H1 (cell line): ENCODE data around the gene ADARB2. TPM values are rescaled to one million over a fixed set of nuclear protein-coding genes. Genes with fewer than 3 reads are reported as not detected.

ENCODE experiments used
- ASH2L ChIP-seq: fragments of 200-600, 300-600 bp; sonication (generic); IDR thresholded peaks from one replicate; pipeline ENCODE4 v1.7.1; 2017; ENCODE audit warnings: low read length
- BACH1 ChIP-seq: IDR thresholded peaks from 2 replicates; pipeline ENCODE4 v1.6.1; 2012; ENCODE audit warnings: low read length, improper control_type of control experiment
- BCL11A ChIP-seq, 2 experiments: IDR thresholded peaks; one replicate each; pipeline ENCODE4 v1.6.1; 2011; ENCODE audit warnings: low read depth in 2 of 2, low read length in 2 of 2, mild to moderate bottlenecking in 2 of 2
- CEBPB ChIP-seq: IDR thresholded peaks from 2 replicates; pipeline ENCODE4 v1.6.1; 2012; ENCODE audit warnings: low read depth, low read length
- CHD1 ChIP-seq: IDR thresholded peaks from 2 replicates; pipeline ENCODE4 v1.6.1; 2012; ENCODE audit warnings: low read depth, low read length, improper control_type of control experiment
- JUN ChIP-seq: IDR thresholded peaks from 2 replicates; pipeline ENCODE4 v1.6.1; 2011; ENCODE audit warnings: low read depth, mild to moderate bottlenecking, improper control_type of control experiment, low read length
- POLR2AphosphoS5 ChIP-seq: IDR thresholded peaks from 2 replicates; pipeline ENCODE4 v1.6.1; 2011; ENCODE audit warnings: low read depth, low read length
- RXRA ChIP-seq: IDR thresholded peaks from 2 replicates; pipeline ENCODE4 v1.6.1; 2011; ENCODE audit warnings: low read depth, mild to moderate bottlenecking, low read length, moderate library complexity; ENCODE audit not compliant: insufficient read depth
- SP1 ChIP-seq: IDR thresholded peaks from 2 replicates; pipeline ENCODE4 v1.6.1; 2011; ENCODE audit warnings: low read depth, low read length
- TAF1 ChIP-seq: IDR thresholded peaks from 2 replicates; pipeline ENCODE4 v1.6.1; 2011; ENCODE audit warnings: mild to moderate bottlenecking, low read depth, low read length
- TBP ChIP-seq: IDR thresholded peaks from 2 replicates; pipeline ENCODE4 v1.6.1; 2011; ENCODE audit warnings: low read depth, low read length, improper control_type of control experiment
- TEAD4 ChIP-seq: IDR thresholded peaks from 2 replicates; pipeline ENCODE4 v1.6.1; 2012; ENCODE audit warnings: low read depth, low read length, inconsistent platforms, mixed read lengths
- polyA plus RNA-seq, 7 experiments: library from polyadenylated mRNA; depleted of rRNA in 3 of 7; stranded (reverse) in 5 of 7; unstranded in 2 of 7; fragments of >200 nt in 5 of 7; fragments of 200-250 nt in 2 of 7; gene quantifications; 1 replicate in 5 of 7; 2 replicates in 1 of 7; 4 replicates in 1 of 7; pipeline versions ENCODE4 v1.2.1 to v1.2.3, GENCODE V29; 2011 to 2013; ENCODE audit warnings: missing spikeins in 2 of 7, mixed read lengths in 2 of 7
- total RNA-seq: library from RNA; stranded (reverse); fragmentation: NEBNext Ultra II Directional; extraction: Animal tissue kit (Norgen Biotek cat#: 25700); gene quantifications from 2 replicates; pipeline ENCODE4 v1.2.1, GENCODE V29; 2021
- TF ChIP-seq, protein P1 (sequence below): fragments of 300-600 bp; sonication (generic); IDR thresholded peaks from 2 replicates; pipeline ENCODE4 v1.7.1; 2012; ENCODE audit warnings: low read length, moderate library complexity, mild to moderate bottlenecking, inconsistent platforms; ENCODE audit not compliant: insufficient replicate concordance

ADARB2 gene
- total and polyA plus RNA-seq, 2 of the 8 experiments (the other 6 are each of a cell fraction or from before 2014, with no cell fraction given) = 2.2 to 2.8 TPM

DNA sequence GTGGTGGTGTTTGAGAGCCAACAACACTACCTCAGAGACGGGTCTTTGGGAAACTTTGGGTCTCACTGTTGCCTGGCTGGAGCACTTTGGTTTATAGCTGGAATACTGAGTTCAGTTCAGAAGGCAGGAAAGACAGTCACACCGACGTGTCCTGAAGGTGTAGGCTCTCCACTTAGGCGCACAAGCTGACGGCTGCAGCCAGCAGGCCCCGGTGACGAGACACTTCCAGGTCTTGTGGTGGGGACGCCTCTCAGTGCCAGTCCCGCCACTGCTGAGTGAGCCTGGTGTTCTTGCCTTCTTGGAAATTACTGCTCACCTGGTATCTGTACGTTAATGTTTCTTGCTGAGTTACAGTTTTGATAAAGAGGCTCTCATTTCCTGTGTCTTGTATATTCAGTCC is 607.1 kb downstream of the ADARB2 start (continued):
- TF ChIP-seq, protein P1, sequence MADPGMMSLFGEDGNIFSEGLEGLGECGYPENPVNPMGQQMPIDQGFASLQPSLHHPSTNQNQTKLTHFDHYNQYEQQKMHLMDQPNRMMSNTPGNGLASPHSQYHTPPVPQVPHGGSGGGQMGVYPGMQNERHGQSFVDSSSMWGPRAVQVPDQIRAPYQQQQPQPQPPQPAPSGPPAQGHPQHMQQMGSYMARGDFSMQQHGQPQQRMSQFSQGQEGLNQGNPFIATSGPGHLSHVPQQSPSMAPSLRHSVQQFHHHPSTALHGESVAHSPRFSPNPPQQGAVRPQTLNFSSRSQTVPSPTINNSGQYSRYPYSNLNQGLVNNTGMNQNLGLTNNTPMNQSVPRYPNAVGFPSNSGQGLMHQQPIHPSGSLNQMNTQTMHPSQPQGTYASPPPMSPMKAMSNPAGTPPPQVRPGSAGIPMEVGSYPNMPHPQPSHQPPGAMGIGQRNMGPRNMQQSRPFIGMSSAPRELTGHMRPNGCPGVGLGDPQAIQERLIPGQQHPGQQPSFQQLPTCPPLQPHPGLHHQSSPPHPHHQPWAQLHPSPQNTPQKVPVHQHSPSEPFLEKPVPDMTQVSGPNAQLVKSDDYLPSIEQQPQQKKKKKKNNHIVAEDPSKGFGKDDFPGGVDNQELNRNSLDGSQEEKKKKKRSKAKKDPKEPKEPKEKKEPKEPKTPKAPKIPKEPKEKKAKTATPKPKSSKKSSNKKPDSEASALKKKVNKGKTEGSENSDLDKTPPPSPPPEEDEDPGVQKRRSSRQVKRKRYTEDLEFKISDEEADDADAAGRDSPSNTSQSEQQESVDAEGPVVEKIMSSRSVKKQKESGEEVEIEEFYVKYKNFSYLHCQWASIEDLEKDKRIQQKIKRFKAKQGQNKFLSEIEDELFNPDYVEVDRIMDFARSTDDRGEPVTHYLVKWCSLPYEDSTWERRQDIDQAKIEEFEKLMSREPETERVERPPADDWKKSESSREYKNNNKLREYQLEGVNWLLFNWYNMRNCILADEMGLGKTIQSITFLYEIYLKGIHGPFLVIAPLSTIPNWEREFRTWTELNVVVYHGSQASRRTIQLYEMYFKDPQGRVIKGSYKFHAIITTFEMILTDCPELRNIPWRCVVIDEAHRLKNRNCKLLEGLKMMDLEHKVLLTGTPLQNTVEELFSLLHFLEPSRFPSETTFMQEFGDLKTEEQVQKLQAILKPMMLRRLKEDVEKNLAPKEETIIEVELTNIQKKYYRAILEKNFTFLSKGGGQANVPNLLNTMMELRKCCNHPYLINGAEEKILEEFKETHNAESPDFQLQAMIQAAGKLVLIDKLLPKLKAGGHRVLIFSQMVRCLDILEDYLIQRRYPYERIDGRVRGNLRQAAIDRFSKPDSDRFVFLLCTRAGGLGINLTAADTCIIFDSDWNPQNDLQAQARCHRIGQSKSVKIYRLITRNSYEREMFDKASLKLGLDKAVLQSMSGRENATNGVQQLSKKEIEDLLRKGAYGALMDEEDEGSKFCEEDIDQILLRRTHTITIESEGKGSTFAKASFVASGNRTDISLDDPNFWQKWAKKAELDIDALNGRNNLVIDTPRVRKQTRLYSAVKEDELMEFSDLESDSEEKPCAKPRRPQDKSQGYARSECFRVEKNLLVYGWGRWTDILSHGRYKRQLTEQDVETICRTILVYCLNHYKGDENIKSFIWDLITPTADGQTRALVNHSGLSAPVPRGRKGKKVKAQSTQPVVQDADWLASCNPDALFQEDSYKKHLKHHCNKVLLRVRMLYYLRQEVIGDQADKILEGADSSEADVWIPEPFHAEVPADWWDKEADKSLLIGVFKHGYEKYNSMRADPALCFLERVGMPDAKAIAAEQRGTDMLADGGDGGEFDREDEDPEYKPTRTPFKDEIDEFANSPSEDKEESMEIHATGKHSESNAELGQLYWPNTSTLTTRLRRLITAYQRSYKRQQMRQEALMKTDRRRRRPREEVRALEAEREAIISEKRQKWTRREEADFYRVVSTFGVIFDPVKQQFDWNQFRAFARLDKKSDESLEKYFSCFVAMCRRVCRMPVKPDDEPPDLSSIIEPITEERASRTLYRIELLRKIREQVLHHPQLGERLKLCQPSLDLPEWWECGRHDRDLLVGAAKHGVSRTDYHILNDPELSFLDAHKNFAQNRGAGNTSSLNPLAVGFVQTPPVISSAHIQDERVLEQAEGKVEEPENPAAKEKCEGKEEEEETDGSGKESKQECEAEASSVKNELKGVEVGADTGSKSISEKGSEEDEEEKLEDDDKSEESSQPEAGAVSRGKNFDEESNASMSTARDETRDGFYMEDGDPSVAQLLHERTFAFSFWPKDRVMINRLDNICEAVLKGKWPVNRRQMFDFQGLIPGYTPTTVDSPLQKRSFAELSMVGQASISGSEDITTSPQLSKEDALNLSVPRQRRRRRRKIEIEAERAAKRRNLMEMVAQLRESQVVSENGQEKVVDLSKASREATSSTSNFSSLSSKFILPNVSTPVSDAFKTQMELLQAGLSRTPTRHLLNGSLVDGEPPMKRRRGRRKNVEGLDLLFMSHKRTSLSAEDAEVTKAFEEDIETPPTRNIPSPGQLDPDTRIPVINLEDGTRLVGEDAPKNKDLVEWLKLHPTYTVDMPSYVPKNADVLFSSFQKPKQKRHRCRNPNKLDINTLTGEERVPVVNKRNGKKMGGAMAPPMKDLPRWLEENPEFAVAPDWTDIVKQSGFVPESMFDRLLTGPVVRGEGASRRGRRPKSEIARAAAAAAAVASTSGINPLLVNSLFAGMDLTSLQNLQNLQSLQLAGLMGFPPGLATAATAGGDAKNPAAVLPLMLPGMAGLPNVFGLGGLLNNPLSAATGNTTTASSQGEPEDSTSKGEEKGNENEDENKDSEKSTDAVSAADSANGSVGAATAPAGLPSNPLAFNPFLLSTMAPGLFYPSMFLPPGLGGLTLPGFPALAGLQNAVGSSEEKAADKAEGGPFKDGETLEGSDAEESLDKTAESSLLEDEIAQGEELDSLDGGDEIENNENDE = no peak
- TF ChIP-seq JUN = no peak
- no peak for TF ChIP-seq TBP
- no peak for TF ChIP-seq BCL11A (IDR thresholded peaks at IDR 0.05; ENCODE audit: low read depth in 2 of 2, low read length in 2 of 2)
- TF ChIP-seq SP1 = no peak
- no peak for TF ChIP-seq CHD1
- TF ChIP-seq ASH2L = no peak
- TF ChIP-seq BACH1 = no peak
- TF ChIP-seq POLR2AphosphoS5 = no peak
- TF ChIP-seq RXRA = no peak
- TF ChIP-seq TAF1 = no peak
- no peak for TF ChIP-seq CEBPB
- no peak for TF ChIP-seq TEAD4
- TF ChIP-seq, all 59 proteins: peak for 0
